H1 (cell line): ENCODE results near the gene LIN54. TPM values are rescaled to one million over a fixed set of nuclear protein-coding genes. Genes with fewer than 3 reads are reported as not detected.

Source experiments
- CTCF ChIA-PET: fragments of 300-600 bp; sonication (Branson Sonifier 250); formaldehyde crosslinking; loops from one replicate; lab custom pipeline; 2021; ENCODE audit not compliant: partially characterized antibody; lab: Charles Lee
- POLR2A ChIA-PET: fragments of 300-600 bp; sonication (Branson Sonifier 250); formaldehyde crosslinking; loops from one replicate; lab custom pipeline; 2021; ENCODE audit warnings: inconsistent platforms; ENCODE audit not compliant: partially characterized antibody; lab: Charles Lee
- DNase-seq, 2 experiments: peaks; one replicate each; pipeline versions ENCODE4 v3.0.0 to v3.0.0-alpha.2; 2010 to 2022; ENCODE audit warnings: low spot score in 2 of 2, low read depth in 1 of 2, mixed read lengths in 1 of 2
- FAIRE-seq: peaks from 2 replicates; lab custom pipeline; 2011; peaks lifted over from hg19 to GRCh38; lab: Jason Lieb, UNC
- H2AFZ ChIP-seq: 2 replicates; pipeline ENCODE4 v1.8.1; 2012; ENCODE audit warnings: low read length, inconsistent platforms
- H2AK5ac ChIP-seq: 2 replicates; pipeline ENCODE4 v1.6.1; 2013; ENCODE audit warnings: low read depth, low read length
- H2BK120ac ChIP-seq: replicated peaks from 2 replicates; pipeline ENCODE3; 2013; ENCODE audit warnings: low read depth, low read length, inconsistent platforms
- H2BK12ac ChIP-seq: 2 replicates; pipeline ENCODE4 v1.6.1; 2013; ENCODE audit warnings: low read depth, low read length
- H2BK15ac ChIP-seq: 2 replicates; pipeline ENCODE4 v1.6.1; 2013; ENCODE audit warnings: low read length
- H2BK20ac ChIP-seq: 2 replicates; pipeline ENCODE4 v1.6.1; 2013; ENCODE audit warnings: low read length
- H2BK5ac ChIP-seq: 2 replicates; pipeline ENCODE4 v1.6.1; 2013; ENCODE audit warnings: low read depth, low read length
- H3K14ac ChIP-seq: 2 replicates; pipeline ENCODE4 v1.6.1; 2013; ENCODE audit warnings: inconsistent platforms; ENCODE audit not compliant: insufficient read length
- H3K18ac ChIP-seq: 2 replicates; pipeline ENCODE4 v1.6.1; 2013; ENCODE audit warnings: low read length; ENCODE audit errors: extremely low read depth
- H3K23ac ChIP-seq: 2 replicates; pipeline ENCODE4 v1.6.1; 2013; ENCODE audit warnings: inconsistent platforms; ENCODE audit not compliant: insufficient read length
- H3K23me2 ChIP-seq: 2 replicates; pipeline ENCODE4 v1.6.1; 2013; ENCODE audit warnings: low read depth, low read length
- H3K27ac ChIP-seq: 2 replicates; pipeline ENCODE4 v1.6.1; 2011; ENCODE audit warnings: low read depth, low read length, inconsistent platforms
- H3K27me3 ChIP-seq, 4 experiments: replicated peaks in 1 of 4; 1 replicate in 1 of 4; 2 replicates in 3 of 4; pipeline versions ENCODE4 v1.6.1 to v1.8.1; 2011 to 2013; ENCODE audit warnings: low read length in 3 of 4, mild to moderate bottlenecking in 3 of 4, inconsistent platforms in 2 of 4, mixed read lengths in 2 of 4, moderate library complexity in 1 of 4; ENCODE audit not compliant: control insufficient read depth in 3 of 4, insufficient read depth in 3 of 4; ENCODE audit errors: extremely low read depth in 1 of 4
- H3K36me3 ChIP-seq, 4 experiments: 2 replicates each; pipeline versions ENCODE4 v1.6.1 to v1.8.1; 2011 to 2013; ENCODE audit warnings: mild to moderate bottlenecking in 4 of 4, low read length in 3 of 4, moderate library complexity in 2 of 4, control low read depth in 1 of 4, inconsistent platforms in 1 of 4; ENCODE audit not compliant: insufficient read depth in 4 of 4, control insufficient read depth in 2 of 4
- H3K4ac ChIP-seq: replicated peaks from 2 replicates; pipeline ENCODE3; 2013; ENCODE audit warnings: low read length, low read depth, mixed read lengths, inconsistent platforms; ENCODE audit not compliant: insufficient read length
- H3K4me1 ChIP-seq, 4 experiments: replicated peaks in 1 of 4; 1 replicate in 1 of 4; 2 replicates in 3 of 4; pipeline versions ENCODE4 v1.6.1 to v1.8.1; 2011 to 2013; ENCODE audit warnings: low read length in 3 of 4, inconsistent platforms in 2 of 4, mixed read lengths in 1 of 4; ENCODE audit not compliant: insufficient read depth in 4 of 4, control insufficient read depth in 3 of 4
- H3K4me2 ChIP-seq, 2 experiments: 2 replicates each; pipeline versions ENCODE4 v1.6.1 to v1.8.1; 2011 to 2013; ENCODE audit warnings: low read depth in 2 of 2, low read length in 2 of 2, control low read depth in 1 of 2, inconsistent platforms in 1 of 2, mild to moderate bottlenecking in 1 of 2; ENCODE audit not compliant: insufficient read depth in 1 of 2
- H3K4me3 ChIP-seq, 4 experiments: fragments of 200-600, 300-600 bp in 1 of 4; sonication (generic), shearing (Covaris generic), sonication (Bioruptor Twin) in 1 of 4; 2 replicates each; pipeline versions ENCODE4 v1.5.1 to v1.8.1; 2011 to 2016; ENCODE audit warnings: low read length in 4 of 4, low read depth in 3 of 4, control low read depth in 2 of 4, inconsistent platforms in 2 of 4, mild to moderate bottlenecking in 2 of 4, mixed read lengths in 1 of 4, moderate library complexity in 1 of 4; ENCODE audit not compliant: insufficient read depth in 2 of 4; ENCODE audit errors: extremely low read depth in 1 of 4
- H3K56ac ChIP-seq: replicated peaks from 2 replicates; pipeline ENCODE3; 2013; ENCODE audit warnings: low read depth, mild to moderate bottlenecking, mixed read lengths, low read length, inconsistent platforms; ENCODE audit not compliant: insufficient read length
- H3K79me1 ChIP-seq: 2 replicates; pipeline ENCODE4 v1.6.1; 2013; ENCODE audit warnings: low read depth, low read length, control low read depth
- H3K79me2 ChIP-seq, 2 experiments: 2 replicates each; pipeline versions ENCODE4 v1.6.1 to v1.8.1; 2012 to 2013; ENCODE audit warnings: low read length in 2 of 2, mild to moderate bottlenecking in 2 of 2, inconsistent platforms in 1 of 2; ENCODE audit not compliant: insufficient read depth in 2 of 2, control insufficient read depth in 1 of 2
- H3K9ac ChIP-seq, 4 experiments: replicated peaks in 1 of 4; 1 replicate in 1 of 4; 2 replicates in 3 of 4; pipeline versions ENCODE4 v1.6.1 to v1.8.1; 2011 to 2013; ENCODE audit warnings: low read depth in 3 of 4, low read length in 3 of 4, control low read depth in 2 of 4, mild to moderate bottlenecking in 2 of 4, moderate library complexity in 2 of 4, inconsistent platforms in 1 of 4; ENCODE audit errors: extremely low read depth in 1 of 4
- H3K9me3 ChIP-seq, 2 experiments: 2 replicates each; pipeline versions ENCODE4 v1.6.1 to v1.8.1; 2012 to 2013; ENCODE audit warnings: mild to moderate bottlenecking in 2 of 2, moderate library complexity in 2 of 2, control low read depth in 1 of 2, inconsistent platforms in 1 of 2, low read depth in 1 of 2, low read length in 1 of 2, mixed read lengths in 1 of 2; ENCODE audit not compliant: insufficient read depth in 2 of 2
- H4K20me1 ChIP-seq, 2 experiments: replicated peaks in 1 of 2; 2 replicates each; pipeline versions ENCODE3 to v1.8.1; 2011 to 2013; ENCODE audit warnings: inconsistent platforms in 2 of 2, low read length in 2 of 2, mild to moderate bottlenecking in 1 of 2; ENCODE audit not compliant: insufficient read depth in 2 of 2, control insufficient read depth in 1 of 2
- H4K5ac ChIP-seq: 2 replicates; pipeline ENCODE4 v1.6.1; 2013; ENCODE audit warnings: low read length, low read depth, mixed read lengths, inconsistent platforms; ENCODE audit not compliant: insufficient read length
- H4K8ac ChIP-seq: 2 replicates; pipeline ENCODE4 v1.8.0; 2013; ENCODE audit warnings: mild to moderate bottlenecking, moderate library complexity, low read length, inconsistent platforms; ENCODE audit not compliant: insufficient read depth; ENCODE audit errors: extremely low read depth
- H4K91ac ChIP-seq: replicated peaks from 2 replicates; pipeline ENCODE3; 2013; ENCODE audit warnings: low read length, mixed read lengths, inconsistent platforms; ENCODE audit not compliant: insufficient read length
- BRCA1 ChIP-seq: IDR thresholded peaks from 2 replicates; pipeline ENCODE4 v1.6.1; 2012; ENCODE audit warnings: low read depth, low read length, improper control_type of control experiment
- CTBP2 ChIP-seq: IDR thresholded peaks from 2 replicates; pipeline ENCODE4 v1.7.0; 2011; ENCODE audit warnings: borderline replicate concordance, mild to moderate bottlenecking, moderate library complexity, mixed read lengths, low read length; ENCODE audit not compliant: insufficient read depth, insufficient read length
- FOSL1 ChIP-seq: IDR thresholded peaks from 2 replicates; pipeline ENCODE4 v1.6.1; 2011; ENCODE audit warnings: mild to moderate bottlenecking, low read depth, low read length, moderate library complexity; ENCODE audit not compliant: insufficient read depth
- polyA plus RNA-seq, 7 experiments: library from polyadenylated mRNA; depleted of rRNA in 3 of 7; stranded (reverse) in 5 of 7; unstranded in 2 of 7; fragments of >200 nt in 5 of 7; fragments of 200-250 nt in 2 of 7; gene quantifications; 1 replicate in 5 of 7; 2 replicates in 1 of 7; 4 replicates in 1 of 7; pipeline versions ENCODE4 v1.2.1 to v1.2.3, GENCODE V29; 2011 to 2013; ENCODE audit warnings: missing spikeins in 2 of 7, mixed read lengths in 2 of 7
- total RNA-seq: library from RNA; stranded (reverse); fragmentation: NEBNext Ultra II Directional; extraction: Animal tissue kit (Norgen Biotek cat#: 25700); gene quantifications from 2 replicates; pipeline ENCODE4 v1.2.1, GENCODE V29; 2021
- TF ChIP-seq, protein P1 (sequence below): IDR thresholded peaks from 2 replicates; pipeline ENCODE4 v1.6.1; 2012; ENCODE audit warnings: inconsistent platforms

Gene LIN54
- total and polyA plus RNA-seq, 2 of the 8 experiments (the other 6 are each of a cell fraction or from before 2014, with no cell fraction given), result 5.7 to 11.1 TPM

DNA sequence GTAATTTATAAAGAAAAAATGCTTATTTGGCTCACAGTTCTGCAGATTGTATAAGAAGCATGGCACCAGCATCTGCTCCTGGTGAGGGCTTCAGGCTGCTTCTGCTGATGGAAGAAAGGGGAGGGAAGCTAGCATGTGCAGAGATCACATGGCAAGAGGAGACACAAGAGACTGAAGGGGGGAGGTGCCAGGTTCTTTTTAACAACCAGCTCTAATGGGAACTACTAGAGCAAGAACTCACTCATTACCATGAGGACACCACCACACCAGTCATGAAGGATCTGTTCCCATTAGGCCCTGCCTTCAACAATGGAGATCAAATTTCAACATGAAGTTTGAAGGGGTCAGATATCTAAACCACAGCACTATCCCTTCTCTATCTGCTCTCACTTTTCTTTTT is 14.9 kb upstream of the LIN54 start:
- H2BK12ac ChIP-seq, result no peak overlapping the region
- H3K79me2 ChIP-seq, result no peaks in the 10 kb centered on the region
- no peak overlapping the region for H2BK20ac ChIP-seq
- no peak overlapping the region for H4K8ac ChIP-seq
- no peaks in the 10 kb centered on the region for H3K36me3 ChIP-seq
- H3K4me1 ChIP-seq, result no peaks in the 10 kb centered on the region; a peak in 1 of 7 replicates
- H3K27me3 ChIP-seq, result no peaks in the 10 kb centered on the region; a peak in 2 of 7 replicates
- H3K4me3 ChIP-seq, result no peak overlapping the region
- FAIRE-seq, result no peak
- H3K56ac ChIP-seq, result no peak overlapping the region
- H4K20me1 ChIP-seq, result no peaks in the 10 kb centered on the region
- no peak overlapping the region for H3K23ac ChIP-seq
- H3K27ac ChIP-seq, result no peak overlapping the region
- no peak overlapping the region for H2BK120ac ChIP-seq
- H3K9ac ChIP-seq, result no peak overlapping the region
- no peak overlapping the region for H3K4me2 ChIP-seq
- H3K14ac ChIP-seq, result no peak overlapping the region
- no peak overlapping the region for H2BK5ac ChIP-seq
- no peak overlapping the region for H4K5ac ChIP-seq
- H4K91ac ChIP-seq, result no peak overlapping the region
- H3K4ac ChIP-seq, result no peak overlapping the region
- DNase-seq, result no peak
- no peak overlapping the region for H2BK15ac ChIP-seq
- no peak overlapping the region for H3K18ac ChIP-seq
- peaks cover 0 to 4% of the 10 kb centered on the region in 2 experiments; a peak in 2 of 4 replicates for H3K9me3 ChIP-seq
- POLR2A ChIA-PET, result interaction anchor here (1.3 kb wide), 1 partner anchor 10 kb away, joined by 4 read pairs; the partner anchor contains the start of gene COPS4
- H2AK5ac ChIP-seq, result no peak overlapping the region
- no peaks in the 10 kb centered on the region for H3K79me1 ChIP-seq
- no peaks in the 10 kb centered on the region for H3K23me2 ChIP-seq
- CTCF ChIA-PET, result interaction anchor here (1.1 kb wide), 1 partner anchor 49 kb away, joined by 4 read pairs; no protein-coding TSS in a partner anchor
- H2AFZ ChIP-seq, result no peak overlapping the region
- TF ChIP-seq BRCA1 (no peak), FOSL1 (no peak), CTBP2 (no peak)
- TF ChIP-seq, protein P1, sequence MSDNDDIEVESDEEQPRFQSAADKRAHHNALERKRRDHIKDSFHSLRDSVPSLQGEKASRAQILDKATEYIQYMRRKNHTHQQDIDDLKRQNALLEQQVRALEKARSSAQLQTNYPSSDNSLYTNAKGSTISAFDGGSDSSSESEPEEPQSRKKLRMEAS, result 0 out of 2 replicates have a peak, but pooled peaks have one; percentile 47
